ENCODE data around the gene HAO1. TPM values are rescaled to one million over a fixed set of nuclear protein-coding genes. Genes with fewer than 3 reads are reported as not detected.

Gene HAO1
- total RNA-seq, 1 donor, result not detected

GRCh38 chr20:7883309-7883708 is 56.9 kb downstream of the HAO1 start:
- TF ChIP-seq CTCF (IDR thresholded peaks at IDR 0.05; ENCODE audit: extremely low read depth, low read depth, low read length), result no peak
- Histone ChIP-seq H3K27me3 (ENCODE audit: insufficient read depth, low read length) (no peaks in the 10 kb centered on the region), H4K20me1 (ENCODE audit: insufficient read depth, low read length) (no peaks in the 10 kb centered on the region), H3K36me3 (ENCODE audit: insufficient read depth, low read length) (no peaks in the 10 kb centered on the region), H2AFZ (ENCODE audit: low read length) (no peak overlapping the region), H3K4me1 (ENCODE audit: insufficient read depth, low read length) (no peaks in the 10 kb centered on the region), H3K4me2 (ENCODE audit: insufficient read depth, low read length) (no peak overlapping the region), H3K9me3 (ENCODE audit: low read depth, low read length) (no peaks in the 10 kb centered on the region), H3K27ac (ENCODE audit: low read depth, low read length) (no peak overlapping the region), H3K79me2 (ENCODE audit: insufficient read depth, low read length) (no peaks in the 10 kb centered on the region), H3K4me3 (ENCODE audit: insufficient read depth, low read length) (no peak overlapping the region)
- no peak for DNase-seq (ENCODE audit: insufficient read length, low spot score, missing footprints)

GRCh38 chr20:7882076-7882475 is 58.2 kb downstream of the HAO1 start:
- no peaks in the 10 kb centered on the region for H4K20me1 ChIP-seq (ENCODE audit: insufficient read depth, low read length)
- H3K4me2 ChIP-seq (ENCODE audit: insufficient read depth, low read length), result no peak overlapping the region
- no peak overlapping the region for H3K4me3 ChIP-seq (ENCODE audit: insufficient read depth, low read length)
- no peak overlapping the region for H2AFZ ChIP-seq (ENCODE audit: low read length)
- no peaks in the 10 kb centered on the region for H3K27me3 ChIP-seq (ENCODE audit: insufficient read depth, low read length)
- no peak overlapping the region for H3K27ac ChIP-seq (ENCODE audit: low read depth, low read length)
- no peak for TF ChIP-seq CTCF (IDR thresholded peaks at IDR 0.05; ENCODE audit: extremely low read depth, low read depth, low read length)
- H3K9me3 ChIP-seq (ENCODE audit: low read depth, low read length), result no peaks in the 10 kb centered on the region
- no peaks in the 10 kb centered on the region for H3K4me1 ChIP-seq (ENCODE audit: insufficient read depth, low read length)
- H3K36me3 ChIP-seq (ENCODE audit: insufficient read depth, low read length), result no peaks in the 10 kb centered on the region
- no peak for DNase-seq (ENCODE audit: insufficient read length, low spot score, missing footprints)
- H3K79me2 ChIP-seq (ENCODE audit: insufficient read depth, low read length), result no peaks in the 10 kb centered on the region

- Histone ChIP-seq H3K79me2 (ENCODE audit: insufficient read depth, low read length) (no peaks in the 10 kb centered on the region), H2AFZ (ENCODE audit: low read length) (no peak overlapping the region), H3K9me3 (ENCODE audit: low read depth, low read length) (no peaks in the 10 kb centered on the region), H3K36me3 (ENCODE audit: insufficient read depth, low read length) (no peaks in the 10 kb centered on the region), H4K20me1 (ENCODE audit: insufficient read depth, low read length) (no peaks in the 10 kb centered on the region), H3K4me3 (ENCODE audit: insufficient read depth, low read length) (no peak overlapping the region), H3K27ac (ENCODE audit: low read depth, low read length) (no peak overlapping the region), H3K27me3 (ENCODE audit: insufficient read depth, low read length) (no peaks in the 10 kb centered on the region), H3K4me2 (ENCODE audit: insufficient read depth, low read length) (no peak overlapping the region), H3K4me1 (ENCODE audit: insufficient read depth, low read length) (no peaks in the 10 kb centered on the region)
- DNase-seq (ENCODE audit: insufficient read length, low spot score, missing footprints), result no peak
- no peak for TF ChIP-seq CTCF (IDR thresholded peaks at IDR 0.05; ENCODE audit: extremely low read depth, low read depth, low read length)
Observed at GRCh38 chr20:7881551-7881950, 58.7 kb downstream of the HAO1 start.

GRCh38 chr20:7879883-7880282 is 60.4 kb downstream of the HAO1 start:
- Histone ChIP-seq H3K27ac (ENCODE audit: low read depth, low read length) (no peak overlapping the region), H3K4me2 (ENCODE audit: insufficient read depth, low read length) (no peak overlapping the region), H3K9me3 (ENCODE audit: low read depth, low read length) (no peaks in the 10 kb centered on the region), H2AFZ (ENCODE audit: low read length) (peak overlapping the region; percentile 35), H3K4me1 (ENCODE audit: insufficient read depth, low read length) (no peaks in the 10 kb centered on the region), H3K79me2 (ENCODE audit: insufficient read depth, low read length) (no peaks in the 10 kb centered on the region), H3K4me3 (ENCODE audit: insufficient read depth, low read length) (no peak overlapping the region), H3K27me3 (ENCODE audit: insufficient read depth, low read length) (no peaks in the 10 kb centered on the region), H3K36me3 (ENCODE audit: insufficient read depth, low read length) (no peaks in the 10 kb centered on the region), H4K20me1 (ENCODE audit: insufficient read depth, low read length) (no peaks in the 10 kb centered on the region)
- DNase-seq (ENCODE audit: insufficient read length, low spot score, missing footprints), result no peak
- no peak for TF ChIP-seq CTCF (IDR thresholded peaks at IDR 0.05; ENCODE audit: extremely low read depth, low read depth, low read length)

Data from osteoblast (primary cell).